HG03565 (cell line): Measurements from ENCODE around the gene ADAM10.
"Not testable (repeated sequence)": the region's sequence is repeated elsewhere in the genome, so short reads cannot be mapped to it uniquely, and the experiment has no call there.

Experiments used
- ATAC-seq: cut with Tn5 transposase; IDR thresholded peaks from one replicate; pipeline ENCODE4 v1.9.1; 2021; ENCODE audit warnings: mild to moderate bottlenecking, moderate library complexity; ENCODE audit not compliant: unreplicated experiment

The ADAM10 gene

GRCh38 chr15:58749532-58750337, at the start of gene ADAM10:
ADAM10 (minus strand) TSS chr15:58749707; CDS start chr15:58749534, 173 bp downstream.
- peak; percentile 80 for ATAC-seq

- ATAC-seq, result no peak
Observed at GRCh38 chr15:58797505-58797904, 48.0 kb upstream of the ADAM10 start.

GRCh38 chr15:58795825-58796224, 46.3 kb upstream of the ADAM10 start:
- no peak for ATAC-seq

- ATAC-seq, result no peak
Observed at GRCh38 chr15:58793862-58794261, 44.4 kb upstream of the ADAM10 start.

- ATAC-seq, result no peak
Observed at GRCh38 chr15:58788056-58788710, 38.7 kb upstream of the ADAM10 start.

GRCh38 chr15:58785355-58785754, 35.8 kb upstream of the ADAM10 start:
- ATAC-seq, result no peak

GRCh38 chr15:58779554-58779953, 30.0 kb upstream of the ADAM10 start:
- ATAC-seq, result no peak

- no peak for ATAC-seq
Observed at GRCh38 chr15:58777107-58777506, 27.6 kb upstream of the ADAM10 start.

GRCh38 chr15:58775402-58775801, 25.9 kb upstream of the ADAM10 start:
- ATAC-seq, result no peak

- no peak for ATAC-seq
Observed at GRCh38 chr15:58773024-58773423, 23.5 kb upstream of the ADAM10 start.

- ATAC-seq, result no peak
Observed at GRCh38 chr15:58771621-58772250, 22.2 kb upstream of the ADAM10 start.

- ATAC-seq, result peak; percentile 88
Observed at GRCh38 chr15:58770857-58771620, 21.5 kb upstream of the ADAM10 start, which contains the start of gene MINDY2. MINDY2 (plus strand) TSS chr15:58771302; CDS start chr15:58771396, 94 bp downstream.

GRCh38 chr15:58770519-58770856, 21.0 kb upstream of the ADAM10 start:
- peak; percentile 11 for ATAC-seq

- ATAC-seq, result not testable (repeated sequence)
Observed at GRCh38 chr15:58768601-58769004, 19.1 kb upstream of the ADAM10 start.

- ATAC-seq, result no peak
Observed at GRCh38 chr15:58766290-58766689, 16.8 kb upstream of the ADAM10 start.

- no peak for ATAC-seq
Observed at GRCh38 chr15:58764468-58764867, 15.0 kb upstream of the ADAM10 start.

- ATAC-seq, result no peak
Observed at GRCh38 chr15:58762731-58763130, 13.2 kb upstream of the ADAM10 start.

GRCh38 chr15:58762285-58762684, 12.8 kb upstream of the ADAM10 start:
- ATAC-seq, result no peak

GRCh38 chr15:58761010-58761388, 11.5 kb upstream of the ADAM10 start:
- ATAC-seq, result no peak

GRCh38 chr15:58760385-58761009, 11.0 kb upstream of the ADAM10 start:
- ATAC-seq, result no peak

GRCh38 chr15:58758141-58758540, 8.6 kb upstream of the ADAM10 start:
- ATAC-seq, result no peak
